PC-9 (cell line): ENCODE data around the gene WASF1.

Experiments used
- EZH2 ChIP-seq: fragments of 200-600 bp; sonication (generic); IDR thresholded peaks from 2 replicates; pipeline ENCODE4 v1.8.0; 2017; ENCODE audit warnings: antibody characterized with exemption, low read depth
- TF ChIP-seq, protein P1 (sequence below): fragments of 200-600 bp; sonication (generic); conservative IDR thresholded peaks from 2 replicates; pipeline ENCODE4 v1.6.1; 2017; ENCODE audit warnings: mixed run types, antibody characterized with exemption, mild to moderate bottlenecking, moderate library complexity

DNA sequence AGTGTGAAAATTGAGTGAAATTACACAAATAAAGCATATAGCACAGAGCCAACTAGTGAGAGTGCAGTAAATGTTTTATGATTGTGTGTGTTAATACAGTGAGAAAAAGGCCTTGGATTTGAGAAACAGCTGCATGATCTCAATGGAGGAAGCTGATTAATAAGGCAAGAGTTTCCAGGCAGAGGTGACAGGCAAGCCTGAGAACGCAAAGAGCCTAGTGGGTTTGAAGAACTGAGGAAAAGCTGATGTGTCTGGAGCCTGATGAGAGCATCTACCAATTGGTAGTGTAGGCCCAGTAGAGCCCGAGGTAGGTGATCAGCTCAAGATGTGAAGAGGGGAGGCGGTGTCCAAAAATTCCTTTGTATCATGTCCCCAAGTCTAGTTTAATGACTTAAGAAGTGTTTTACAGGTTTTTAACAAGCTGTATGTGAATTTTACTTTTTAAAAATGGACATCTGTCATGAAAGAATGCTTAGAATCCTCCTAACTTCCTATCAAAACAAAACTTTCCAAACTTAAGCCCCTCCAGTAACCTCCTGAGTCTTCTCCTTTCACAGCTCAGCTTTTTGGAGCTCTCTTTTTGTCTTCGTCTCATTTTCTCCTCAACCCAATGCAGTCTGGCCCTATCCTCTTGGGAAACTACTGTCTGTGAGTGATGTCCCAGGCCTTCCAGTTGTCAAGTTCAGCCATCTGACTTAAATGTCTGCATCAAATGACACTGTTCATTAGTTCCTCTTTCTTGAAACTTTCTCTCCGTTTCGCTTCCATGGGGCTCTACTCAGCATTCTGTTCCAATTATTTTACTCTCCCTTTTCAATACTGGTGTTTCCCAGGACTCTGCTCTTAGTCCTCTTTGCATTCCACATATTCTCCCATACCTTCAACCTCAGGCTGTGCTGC is 1.9 kb upstream of the WASF1 start:
- TF ChIP-seq, protein P1, sequence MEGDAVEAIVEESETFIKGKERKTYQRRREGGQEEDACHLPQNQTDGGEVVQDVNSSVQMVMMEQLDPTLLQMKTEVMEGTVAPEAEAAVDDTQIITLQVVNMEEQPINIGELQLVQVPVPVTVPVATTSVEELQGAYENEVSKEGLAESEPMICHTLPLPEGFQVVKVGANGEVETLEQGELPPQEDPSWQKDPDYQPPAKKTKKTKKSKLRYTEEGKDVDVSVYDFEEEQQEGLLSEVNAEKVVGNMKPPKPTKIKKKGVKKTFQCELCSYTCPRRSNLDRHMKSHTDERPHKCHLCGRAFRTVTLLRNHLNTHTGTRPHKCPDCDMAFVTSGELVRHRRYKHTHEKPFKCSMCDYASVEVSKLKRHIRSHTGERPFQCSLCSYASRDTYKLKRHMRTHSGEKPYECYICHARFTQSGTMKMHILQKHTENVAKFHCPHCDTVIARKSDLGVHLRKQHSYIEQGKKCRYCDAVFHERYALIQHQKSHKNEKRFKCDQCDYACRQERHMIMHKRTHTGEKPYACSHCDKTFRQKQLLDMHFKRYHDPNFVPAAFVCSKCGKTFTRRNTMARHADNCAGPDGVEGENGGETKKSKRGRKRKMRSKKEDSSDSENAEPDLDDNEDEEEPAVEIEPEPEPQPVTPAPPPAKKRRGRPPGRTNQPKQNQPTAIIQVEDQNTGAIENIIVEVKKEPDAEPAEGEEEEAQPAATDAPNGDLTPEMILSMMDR, result no peak
- no peak for TF ChIP-seq EZH2
